Breast epithelium (tissue), 4 donors: ENCODE results near the gene DPPA5. TPM values are rescaled to one million over a fixed set of nuclear protein-coding genes. Genes with fewer than 3 reads are reported as not detected.
"Not testable (repeated sequence)": the region's sequence is repeated elsewhere in the genome, so short reads cannot be mapped to it uniquely, and the experiment has no call there.

Source experiments
- DNase-seq, 2 donors: peaks; one replicate each; pipeline ENCODE4 v3.0.0-alpha.2; 2019; ENCODE audit warnings: low spot score in 2 of 2
- H3K27ac ChIP-seq, 2 donors: fragments of 200-600 bp; sonication (generic) in 1 of 2; one replicate each; pipeline ENCODE4 v1.5.1; 2016 to 2019; ENCODE audit warnings: mild to moderate bottlenecking in 1 of 2
- H3K27me3 ChIP-seq, 2 donors: fragments of 200-600 bp; sonication (generic) in 1 of 2; one replicate each; pipeline versions ENCODE4 v1.5.1 to v1.6.0; 2017 to 2019; ENCODE audit warnings: control low read depth in 1 of 2, mild to moderate bottlenecking in 1 of 2
- H3K36me3 ChIP-seq: fragments of 200-600 bp; one replicate; pipeline ENCODE4 v1.5.1; 2019
- H3K4me1 ChIP-seq, 2 donors: fragments of 200-600 bp; sonication (generic); one replicate each; pipeline ENCODE4 v1.5.1; 2016 to 2019; ENCODE audit warnings: control low read depth in 1 of 2
- H3K4me3 ChIP-seq, 3 donors: fragments of 200-600 bp; sonication (generic); 1 replicate in 2 of 3; 2 replicates in 1 of 3; pipeline ENCODE4 v1.5.1; 2016 to 2019; ENCODE audit warnings: mild to moderate bottlenecking in 3 of 3, moderate library complexity in 2 of 3
- H3K9me3 ChIP-seq, 2 donors: fragments of 200-600 bp; sonication (generic) in 1 of 2; one replicate each; pipeline ENCODE4 v1.5.1; 2016 to 2019; ENCODE audit warnings: control low read depth in 1 of 2
- POLR2A ChIP-seq: fragments of 450-650 bp; IDR thresholded peaks from one replicate; pipeline ENCODE4 v1.6.1; 2016; ENCODE audit warnings: antibody characterized with exemption, mild to moderate bottlenecking, moderate library complexity
- POLR2AphosphoS5 ChIP-seq, 3 donors: sonication (generic); formaldehyde crosslinking; IDR thresholded peaks; one replicate each; pipeline ENCODE4 v1.6.1; 2017; ENCODE audit warnings: antibody characterized with exemption in 3 of 3
- intact Hi-C: fragments of 100-400 bp; cut with DNase I; formaldehyde crosslinking; loops from one replicate; pipeline ENCODE4 v1.15.1; 2023; ENCODE audit warnings: low total_unique reads
- total RNA-seq, 3 donors: library from RNA; depleted of rRNA; stranded (reverse); fragments of >200 nt; gene quantifications; one replicate each; pipeline ENCODE4 v1.1.0, GENCODE V29; 2016
- TF ChIP-seq, protein P1 (sequence below), 3 donors: fragments of 450-650 bp; IDR thresholded peaks; one replicate each; pipeline ENCODE4 v1.5.1; 2016 to 2017; ENCODE audit warnings: antibody characterized with exemption in 3 of 3, mild to moderate bottlenecking in 3 of 3, moderate library complexity in 3 of 3

The DPPA5 gene
- total RNA-seq, 3 donors from 2014 or later, result not detected

DNA sequence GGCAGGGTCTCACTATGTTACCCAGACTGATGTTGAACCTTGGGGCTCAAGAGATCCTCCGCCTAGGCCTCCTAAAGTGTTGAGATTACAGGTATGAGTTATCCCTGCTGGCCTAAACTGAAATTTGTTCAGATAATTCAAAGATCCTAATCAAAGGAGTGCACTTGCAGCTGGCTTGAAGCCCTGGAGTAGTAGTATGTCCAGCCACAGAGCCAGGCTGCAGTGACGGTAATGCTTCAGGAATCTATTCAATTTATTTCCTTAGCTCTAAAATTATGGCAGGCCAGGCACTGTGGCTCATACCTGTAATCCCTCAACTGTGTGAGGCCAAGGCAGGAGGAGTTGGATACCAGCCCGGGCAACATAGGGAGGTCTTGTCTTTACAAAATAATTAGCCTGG, 39.2 kb upstream of the DPPA5 start:
- H3K4me1 ChIP-seq, result no peaks in the 10 kb centered on the region
- no peak for TF ChIP-seq POLR2A
- no peak for TF ChIP-seq POLR2AphosphoS5 (IDR thresholded peaks at IDR 0.05)
- TF ChIP-seq, protein P1, sequence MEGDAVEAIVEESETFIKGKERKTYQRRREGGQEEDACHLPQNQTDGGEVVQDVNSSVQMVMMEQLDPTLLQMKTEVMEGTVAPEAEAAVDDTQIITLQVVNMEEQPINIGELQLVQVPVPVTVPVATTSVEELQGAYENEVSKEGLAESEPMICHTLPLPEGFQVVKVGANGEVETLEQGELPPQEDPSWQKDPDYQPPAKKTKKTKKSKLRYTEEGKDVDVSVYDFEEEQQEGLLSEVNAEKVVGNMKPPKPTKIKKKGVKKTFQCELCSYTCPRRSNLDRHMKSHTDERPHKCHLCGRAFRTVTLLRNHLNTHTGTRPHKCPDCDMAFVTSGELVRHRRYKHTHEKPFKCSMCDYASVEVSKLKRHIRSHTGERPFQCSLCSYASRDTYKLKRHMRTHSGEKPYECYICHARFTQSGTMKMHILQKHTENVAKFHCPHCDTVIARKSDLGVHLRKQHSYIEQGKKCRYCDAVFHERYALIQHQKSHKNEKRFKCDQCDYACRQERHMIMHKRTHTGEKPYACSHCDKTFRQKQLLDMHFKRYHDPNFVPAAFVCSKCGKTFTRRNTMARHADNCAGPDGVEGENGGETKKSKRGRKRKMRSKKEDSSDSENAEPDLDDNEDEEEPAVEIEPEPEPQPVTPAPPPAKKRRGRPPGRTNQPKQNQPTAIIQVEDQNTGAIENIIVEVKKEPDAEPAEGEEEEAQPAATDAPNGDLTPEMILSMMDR (IDR thresholded peaks at IDR 0.05), result no peak
- no peaks in the 10 kb centered on the region for H3K36me3 ChIP-seq
- H3K27me3 ChIP-seq, result no peaks in the 10 kb centered on the region
- H3K27ac ChIP-seq, result no peak overlapping the region
- intact Hi-C loops, result no loop called here
- DNase-seq, result no peak
- H3K4me3 ChIP-seq, result no peak overlapping the region
- no peaks in the 10 kb centered on the region for H3K9me3 ChIP-seq

DNA sequence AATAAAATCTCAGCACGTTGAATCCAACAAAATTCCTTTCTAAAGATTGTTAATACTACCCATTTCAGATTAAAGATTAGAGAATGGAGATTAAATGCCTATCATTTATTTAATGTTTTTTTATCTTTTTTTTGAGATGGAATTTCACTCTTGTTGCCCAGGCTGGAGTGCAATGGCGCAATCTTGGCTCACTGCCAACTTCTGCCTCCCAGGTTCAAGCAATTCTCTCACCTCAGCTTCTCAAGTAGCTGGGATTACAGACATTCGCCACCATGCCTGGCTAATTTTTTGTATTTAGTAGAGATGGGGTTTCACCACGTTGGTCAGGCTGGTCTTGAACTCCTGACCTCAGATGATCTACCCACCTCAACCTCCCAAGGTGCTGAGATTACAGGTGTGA, 38.1 kb upstream of the DPPA5 start:
- H3K9me3 ChIP-seq, intact Hi-C loops, H3K27me3 ChIP-seq, H3K36me3 ChIP-seq, H3K4me1 ChIP-seq, H3K27ac ChIP-seq, H3K4me3 ChIP-seq, DNase-seq: not testable (repeated sequence)

DNA sequence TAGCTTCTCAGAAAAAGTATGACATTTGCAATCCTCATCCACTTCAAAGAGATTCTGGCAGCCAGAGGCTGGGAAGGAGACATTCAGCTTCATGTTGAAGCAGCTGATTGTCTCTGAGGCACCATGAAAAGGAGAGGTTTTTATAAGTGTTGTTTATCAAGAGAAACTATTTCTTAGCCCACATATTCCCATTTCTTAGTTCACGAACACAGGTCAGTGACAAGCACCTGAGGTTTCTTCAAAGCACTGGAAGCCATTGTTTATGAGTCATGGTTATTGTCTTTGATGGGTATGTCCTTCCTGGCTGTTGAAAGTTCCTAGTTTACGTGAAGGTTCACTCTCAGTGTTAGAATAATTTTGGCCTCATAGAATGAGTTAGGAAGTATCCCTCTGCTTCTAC, 37.6 kb upstream of the DPPA5 start:
- H3K27me3 ChIP-seq, result no peaks in the 10 kb centered on the region
- H3K27ac ChIP-seq, result no peak overlapping the region

DNA sequence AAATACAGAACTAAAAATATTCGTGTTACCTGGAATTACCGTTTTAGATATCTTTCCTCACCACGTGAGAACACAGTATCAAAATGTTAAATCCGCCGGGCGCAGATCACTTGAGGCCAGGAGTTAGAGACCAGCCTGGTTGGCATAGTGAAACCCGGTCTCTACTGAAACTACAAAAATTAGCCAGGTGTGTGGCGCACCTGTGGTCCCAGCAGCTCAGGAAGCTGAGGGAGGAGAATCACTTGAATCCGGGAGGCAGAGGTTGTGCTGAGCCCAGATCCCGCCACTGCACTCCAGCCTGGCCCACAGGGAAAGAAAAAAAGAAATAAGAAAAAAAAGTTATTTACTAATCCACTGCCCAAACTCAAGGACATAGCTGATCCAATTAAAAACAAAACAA, 35.8 kb upstream of the DPPA5 start:
- Histone ChIP-seq H3K27me3 (no peaks in the 10 kb centered on the region), H3K27ac (no peak overlapping the region), H3K36me3 (no peaks in the 10 kb centered on the region), H3K9me3 (no peaks in the 10 kb centered on the region), H3K4me3 (no peak overlapping the region), H3K4me1 (no peaks in the 10 kb centered on the region)
- no peak for DNase-seq
- TF ChIP-seq, protein P1 (IDR thresholded peaks at IDR 0.05), result no peak
- no peak for TF ChIP-seq POLR2A
- no peak for TF ChIP-seq POLR2AphosphoS5 (IDR thresholded peaks at IDR 0.05)
- intact Hi-C loops, result no loop called here

More for the DNA sequence above, 37.6 kb upstream of the DPPA5 start:
- no peaks in the 10 kb centered on the region for H3K9me3 ChIP-seq
- no peak overlapping the region for H3K4me3 ChIP-seq
- no peaks in the 10 kb centered on the region for H3K36me3 ChIP-seq
- TF ChIP-seq POLR2A, result no peak
- TF ChIP-seq, protein P1 (IDR thresholded peaks at IDR 0.05), result no peak
- TF ChIP-seq POLR2AphosphoS5 (IDR thresholded peaks at IDR 0.05), result no peak
- H3K4me1 ChIP-seq, result no peaks in the 10 kb centered on the region
- intact Hi-C loops, result no loop called here
- DNase-seq, result no peak

DNA sequence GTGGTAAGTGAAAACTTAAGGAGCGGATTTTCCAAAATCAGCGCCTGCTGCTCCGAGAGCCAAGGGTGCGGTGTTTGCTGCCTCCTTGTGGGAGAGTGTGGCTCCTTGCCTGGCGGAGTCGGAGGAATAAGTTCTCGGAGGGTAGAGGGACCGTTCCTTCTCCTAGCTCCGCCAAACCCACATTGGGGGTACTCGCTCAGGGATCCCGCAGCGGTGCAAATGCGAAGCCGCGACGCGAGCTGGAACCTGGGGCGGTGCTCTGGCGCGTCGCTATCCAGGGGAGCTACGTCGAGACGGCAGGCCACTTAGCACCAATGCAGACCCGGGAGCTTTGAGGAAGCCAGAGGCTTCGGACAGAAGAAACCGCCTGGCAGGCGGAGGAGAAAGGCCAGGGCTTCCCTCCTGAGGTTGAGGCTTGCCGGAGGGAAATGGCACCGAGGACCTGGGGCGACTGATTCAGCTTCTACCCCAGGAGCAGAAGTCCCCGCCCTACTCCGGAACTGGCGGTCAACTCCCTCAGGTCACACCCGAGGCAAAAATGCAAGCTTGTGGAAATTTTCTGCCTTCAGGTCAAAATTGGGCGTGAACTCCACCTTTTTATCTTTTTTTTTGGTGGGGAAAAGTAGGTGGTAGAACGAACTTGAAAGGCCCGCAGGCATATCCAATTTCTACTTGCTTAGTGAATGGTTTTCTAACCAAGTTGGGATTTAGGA, 34.9 kb upstream of the DPPA5 start:
- H3K9me3 ChIP-seq, result no peaks in the 10 kb centered on the region
- H3K4me1 ChIP-seq, result no peaks in the 10 kb centered on the region
- H3K27ac ChIP-seq, result no peak overlapping the region
- TF ChIP-seq POLR2AphosphoS5 (IDR thresholded peaks at IDR 0.05) (no peak), POLR2A (no peak)
- TF ChIP-seq, protein P1 (IDR thresholded peaks at IDR 0.05), result peak in 1 of 3 donors; percentile 38
- H3K36me3 ChIP-seq, result no peaks in the 10 kb centered on the region
- DNase-seq, result no peak
- H3K27me3 ChIP-seq, result no peaks in the 10 kb centered on the region
- intact Hi-C loops, result no loop called here
- H3K4me3 ChIP-seq, result peak overlapping the region; percentile 41 to 68 (median 47)
